GM12865 (cell line): ENCODE results near the gene WDR11.
"Not testable (repeated sequence)": the region's sequence is repeated elsewhere in the genome, so short reads cannot be mapped to it uniquely, and the experiment has no call there.

ENCODE experiments used
- DNase-seq: peaks from one replicate; pipeline ENCODE4 v3.0.0; 2010; ENCODE audit warnings: low read depth
- H3K4me3 ChIP-seq: 2 replicates; pipeline ENCODE4 v1.5.1; 2011; ENCODE audit warnings: mild to moderate bottlenecking, low read depth, low read length, control low read depth
- CTCF ChIP-seq: IDR thresholded peaks from 2 replicates; pipeline ENCODE4 v1.5.1; 2011; ENCODE audit warnings: low read length, control low read depth, low read depth, inconsistent platforms; ENCODE audit not compliant: insufficient read depth; ENCODE audit errors: missing control alignments

The WDR11 gene

GRCh38 chr10:120894556-120894955 lies 43.4 kb downstream of the WDR11 start:
- no peak for TF ChIP-seq CTCF
- DNase-seq, result no peak
- no peak overlapping the region for H3K4me3 ChIP-seq

GRCh38 chr10:120897343-120897742 lies 46.2 kb downstream of the WDR11 start:
- no peak for DNase-seq
- H3K4me3 ChIP-seq, result no peak overlapping the region
- no peak for TF ChIP-seq CTCF

- H3K4me3 ChIP-seq, result no peak overlapping the region
- TF ChIP-seq CTCF, result no peak
- no peak for DNase-seq
Measured at GRCh38 chr10:120905268-120905667, 54.1 kb downstream of the WDR11 start.

GRCh38 chr10:120917521-120918250 lies 66.5 kb downstream of the WDR11 start:
- TF ChIP-seq CTCF, result no peak
- no peak overlapping the region for H3K4me3 ChIP-seq
- no peak for DNase-seq

GRCh38 chr10:120923886-120924285 lies 72.7 kb downstream of the WDR11 start:
- DNase-seq, result not testable (repeated sequence)

GRCh38 chr10:120926611-120927010 lies 75.4 kb downstream of the WDR11 start:
- no peak for TF ChIP-seq CTCF
- DNase-seq, result no peak
- no peak overlapping the region for H3K4me3 ChIP-seq

More at GRCh38 chr10:120923886-120924285, 72.7 kb downstream of the WDR11 start:
- H3K4me3 ChIP-seq, result not testable (repeated sequence)

- no peak for DNase-seq
- no peak overlapping the region for H3K4me3 ChIP-seq
- no peak for TF ChIP-seq CTCF
Measured at GRCh38 chr10:120927352-120927751, 76.2 kb downstream of the WDR11 start.
